HG03060 (cell line): ENCODE data around the gene FERMT3.
A peak's percentile ranks its signal among the peaks of the same experiment; 100 is the strongest.

Source experiments
- ATAC-seq: cut with Tn5 transposase; IDR thresholded peaks from one replicate; pipeline ENCODE4 v1.9.1; 2021; ENCODE audit warnings: low read depth, moderate number of reproducible peaks; ENCODE audit not compliant: unreplicated experiment

The FERMT3 gene

DNA sequence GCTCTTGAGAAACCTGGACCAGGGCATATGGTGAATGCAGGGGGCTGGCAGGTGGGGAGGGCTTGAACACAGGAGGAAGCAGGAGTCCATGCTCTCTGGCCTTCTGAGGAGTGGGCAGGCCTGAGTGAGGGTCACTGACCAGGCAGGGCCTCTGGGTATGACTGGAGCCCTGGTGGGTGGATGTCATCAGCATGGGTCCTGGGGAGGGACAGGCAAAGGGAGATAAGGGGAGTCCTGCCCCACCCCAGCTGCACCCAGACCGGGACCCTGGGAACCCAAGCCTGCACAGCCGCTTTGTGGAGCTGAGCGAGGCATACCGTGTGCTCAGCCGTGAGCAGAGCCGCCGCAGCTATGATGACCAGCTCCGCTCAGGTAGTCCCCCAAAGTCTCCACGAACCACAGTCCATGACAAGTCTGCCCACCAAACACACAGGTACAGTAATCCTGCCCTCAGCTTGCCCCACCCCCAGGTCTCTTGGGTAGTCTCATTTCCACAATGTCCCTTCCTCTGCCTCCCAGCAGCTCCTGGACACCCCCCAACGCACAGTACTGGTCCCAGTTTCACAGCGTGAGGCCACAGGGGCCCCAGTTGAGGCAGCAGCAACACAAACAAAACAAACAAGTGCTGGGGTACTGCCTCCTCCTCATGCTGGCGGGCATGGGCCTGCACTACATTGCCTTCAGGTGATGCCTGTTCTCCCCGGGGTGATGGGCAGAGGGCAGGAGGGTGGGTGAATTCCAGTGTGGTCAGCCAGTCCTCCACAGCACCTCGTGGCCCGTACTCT lies 25.9 kb downstream of the FERMT3 start:
- no peak for ATAC-seq

DNA sequence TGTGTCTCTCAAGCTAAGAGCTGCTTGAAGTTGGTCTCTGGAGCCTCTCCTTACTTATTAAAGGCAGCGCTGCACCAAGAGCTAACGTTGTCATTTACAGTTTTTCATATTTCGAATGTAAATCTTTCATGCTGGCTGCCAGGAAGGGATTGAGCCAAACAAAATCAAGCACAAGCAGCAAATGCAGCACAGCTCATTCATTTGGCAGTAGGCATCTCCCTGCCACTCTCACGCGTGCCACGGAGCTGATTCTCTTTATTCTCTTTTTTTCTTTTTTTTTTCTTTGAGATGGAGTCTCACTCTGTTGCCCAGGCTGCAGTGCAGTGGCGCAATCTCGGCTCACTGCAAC lies 26.4 kb downstream of the FERMT3 start:
- ATAC-seq: no peak

DNA sequence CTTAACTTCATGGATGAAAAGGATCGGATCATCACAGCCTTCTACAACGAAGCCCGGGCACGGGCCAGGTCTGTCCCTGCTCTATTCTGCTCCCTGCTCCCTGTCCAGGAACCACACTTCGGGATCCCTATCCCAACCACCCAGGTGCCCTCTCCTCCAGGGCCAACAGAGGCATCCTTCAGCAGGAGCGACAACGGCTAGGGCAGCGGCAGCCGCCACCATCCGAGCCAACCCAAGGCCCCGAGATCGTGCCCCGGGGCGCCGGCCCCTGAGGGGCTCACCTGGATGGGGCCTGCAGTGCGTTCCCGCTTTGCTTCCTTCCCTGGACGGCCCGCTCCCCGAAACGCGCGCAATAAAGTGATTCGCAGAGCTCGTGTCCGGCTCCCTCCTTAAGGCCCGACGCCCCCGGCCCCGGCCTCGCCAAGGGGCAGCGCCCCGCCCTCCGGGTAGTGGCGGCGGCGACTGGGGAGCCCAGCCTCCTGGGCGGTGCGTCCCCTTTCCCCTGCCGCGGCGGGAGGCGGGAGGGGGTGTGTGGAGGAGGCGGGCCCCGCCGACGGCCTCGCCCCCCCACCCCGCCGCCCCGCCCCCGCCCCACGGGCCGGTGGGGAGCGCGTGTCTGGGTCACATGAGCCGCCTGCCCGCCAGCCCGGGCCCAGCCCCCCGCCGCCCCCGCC lies 27.5 kb downstream of the FERMT3 start, which contains the start of gene VEGFB:
TSS of gene VEGFB (plus strand) at position 672 of the 674 bp plus-strand sequence. CDS start 250 bp downstream, outside the sequence.
- no peak for ATAC-seq

DNA sequence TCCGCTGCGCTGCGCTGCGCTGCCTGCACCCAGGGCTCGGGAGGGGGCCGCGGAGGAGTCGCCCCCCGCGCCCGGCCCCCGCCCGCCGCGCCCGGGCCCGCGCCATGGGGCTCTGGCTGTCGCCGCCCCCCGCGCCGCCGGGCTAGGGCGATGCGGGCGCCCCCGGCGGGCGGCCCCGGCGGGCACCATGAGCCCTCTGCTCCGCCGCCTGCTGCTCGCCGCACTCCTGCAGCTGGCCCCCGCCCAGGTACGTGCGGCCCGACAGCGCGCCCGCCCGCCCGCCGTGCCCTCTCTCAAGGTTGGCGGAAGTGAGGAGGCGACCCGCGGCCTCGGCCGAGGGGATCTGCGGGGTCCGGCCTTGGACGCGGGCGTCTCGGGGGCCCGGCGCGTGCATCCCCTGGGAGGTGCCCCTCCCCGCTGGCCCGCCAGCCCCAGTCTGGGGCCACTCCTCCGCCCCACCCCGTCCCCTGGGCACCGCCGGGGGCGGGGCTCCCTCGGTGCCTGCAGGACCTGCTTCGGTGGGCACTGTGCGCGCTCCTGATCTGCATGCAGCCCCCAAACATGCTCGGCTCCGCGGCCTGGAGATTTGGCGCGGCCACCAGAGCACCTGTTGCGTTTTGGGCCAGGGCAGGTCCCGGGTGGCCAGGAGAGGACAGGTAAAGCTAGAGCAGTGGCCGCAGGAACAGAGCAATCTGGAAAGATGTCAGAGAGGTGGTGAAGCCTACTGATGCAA lies 28.3 kb downstream of the FERMT3 start:
- ATAC-seq: no peak

DNA sequence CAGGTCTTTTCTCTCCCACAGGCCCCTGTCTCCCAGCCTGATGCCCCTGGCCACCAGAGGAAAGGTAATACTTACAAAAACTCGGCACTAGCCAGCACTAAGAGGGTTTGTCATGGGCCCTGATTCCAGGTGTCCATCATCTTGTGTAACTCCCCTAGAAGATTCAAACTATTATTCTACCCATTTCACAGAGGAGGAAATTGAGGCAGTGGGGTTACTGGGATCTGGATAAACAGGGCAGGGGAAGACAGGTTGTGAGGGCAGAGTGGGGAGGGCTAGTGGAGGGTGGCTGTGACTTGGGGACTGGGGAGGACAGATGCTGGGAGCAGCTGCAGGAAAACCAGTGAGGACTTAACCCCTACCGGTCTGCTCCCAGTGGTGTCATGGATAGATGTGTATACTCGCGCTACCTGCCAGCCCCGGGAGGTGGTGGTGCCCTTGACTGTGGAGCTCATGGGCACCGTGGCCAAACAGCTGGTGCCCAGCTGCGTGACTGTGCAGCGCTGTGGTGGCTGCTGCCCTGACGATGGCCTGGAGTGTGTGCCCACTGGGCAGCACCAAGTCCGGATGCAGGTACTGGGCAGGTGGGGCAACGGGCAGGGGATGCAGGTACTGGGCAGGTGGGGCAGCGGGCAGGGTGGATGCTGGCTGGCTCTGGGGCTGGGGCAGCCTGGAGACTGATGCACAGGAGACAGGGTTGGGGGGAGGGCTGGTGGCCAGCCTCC lies 29.1 kb downstream of the FERMT3 start:
- ATAC-seq: no peak

DNA sequence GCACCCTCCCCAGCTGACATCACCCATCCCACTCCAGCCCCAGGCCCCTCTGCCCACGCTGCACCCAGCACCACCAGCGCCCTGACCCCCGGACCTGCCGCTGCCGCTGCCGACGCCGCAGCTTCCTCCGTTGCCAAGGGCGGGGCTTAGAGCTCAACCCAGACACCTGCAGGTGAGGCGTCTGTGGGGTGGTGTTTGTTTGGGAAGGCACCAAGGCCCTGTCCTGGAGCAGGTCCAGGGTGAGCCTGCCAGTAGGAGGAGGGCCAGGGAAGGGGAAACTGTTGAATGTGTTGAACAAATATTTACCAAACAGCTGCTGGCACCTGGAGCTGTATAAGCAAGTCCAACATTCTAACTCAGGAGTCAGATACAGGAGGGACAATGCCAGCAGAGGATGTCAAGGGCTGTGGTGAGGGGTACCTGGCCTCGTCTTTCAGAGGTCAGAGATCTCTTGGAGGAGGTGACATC lies 31.0 kb downstream of the FERMT3 start:
- ATAC-seq: no peak

DNA sequence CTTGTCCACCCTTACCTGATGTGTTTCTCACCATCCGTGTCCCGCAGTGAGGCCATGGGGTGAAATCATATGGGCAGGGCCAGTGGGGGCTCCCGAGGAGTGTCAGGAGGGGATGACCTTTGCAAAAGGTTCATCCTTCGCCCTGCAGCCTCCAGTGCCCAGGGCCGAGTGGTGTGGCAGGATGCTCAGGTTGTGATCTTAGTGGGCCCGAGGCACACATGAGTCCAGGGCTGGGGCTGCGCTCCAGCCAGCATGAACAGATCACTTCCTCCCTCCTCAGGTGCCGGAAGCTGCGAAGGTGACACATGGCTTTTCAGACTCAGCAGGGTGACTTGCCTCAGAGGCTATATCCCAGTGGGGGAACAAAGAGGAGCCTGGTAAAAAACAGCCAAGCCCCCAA lies 31.6 kb downstream of the FERMT3 start:
- ATAC-seq: no peak

DNA sequence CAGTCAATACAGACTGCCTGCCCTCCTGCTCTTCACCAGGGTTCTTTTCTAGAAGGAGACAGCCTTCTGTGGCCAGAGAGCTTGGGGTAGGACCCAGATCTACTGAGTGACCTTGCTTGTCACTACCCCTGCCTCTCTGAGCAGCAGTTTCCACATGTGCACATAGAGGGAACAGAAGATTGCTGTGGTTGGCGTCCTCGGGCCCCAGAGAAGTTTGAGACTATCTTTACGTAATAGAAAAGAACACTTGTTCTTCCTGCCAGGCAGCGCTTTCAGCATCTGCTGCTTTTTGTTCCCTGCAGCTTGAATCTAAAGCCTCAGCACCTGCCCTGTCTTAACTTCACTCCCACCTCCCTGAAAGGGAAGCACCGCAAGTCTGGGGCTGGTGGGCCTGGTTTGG lies 32.5 kb downstream of the FERMT3 start:
- ATAC-seq: no peak

DNA sequence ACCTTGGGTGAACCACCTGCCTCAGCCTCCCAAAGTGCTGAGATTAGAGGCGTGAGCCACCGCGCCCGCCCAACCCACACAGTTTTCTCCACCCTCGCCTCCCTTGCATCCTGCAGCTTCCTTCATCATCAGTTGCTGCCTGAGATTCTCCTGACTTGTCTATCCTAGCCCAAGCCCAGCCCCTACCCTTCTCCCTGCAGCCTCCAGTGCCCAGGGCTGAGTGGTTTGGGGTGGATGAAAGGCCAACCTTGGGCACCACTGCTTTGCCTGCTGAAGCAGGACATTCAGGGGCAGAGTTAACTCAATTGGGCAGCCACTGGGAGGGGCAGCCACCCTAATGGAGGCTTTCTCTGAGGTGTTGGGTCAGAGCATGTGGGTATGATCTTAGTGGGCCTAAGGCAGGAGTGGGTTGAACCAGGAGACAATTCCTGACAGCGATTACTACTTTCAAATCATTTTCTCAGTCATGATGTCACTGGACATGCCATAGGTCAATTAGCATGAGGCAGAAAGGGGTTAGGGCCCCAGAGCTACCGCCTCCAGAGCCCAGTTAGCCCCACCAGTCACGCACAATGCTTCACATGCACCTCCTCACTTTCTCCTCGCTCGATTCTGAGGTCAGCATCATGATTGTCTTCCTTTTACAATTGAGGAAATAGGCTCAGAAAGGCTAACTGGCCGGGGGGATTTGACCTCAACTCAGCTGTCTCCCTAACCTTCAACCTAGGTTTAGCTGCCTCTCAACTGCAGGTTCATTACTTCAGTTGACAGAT lies 33.3 kb downstream of the FERMT3 start:
- ATAC-seq: peak; percentile 25

DNA sequence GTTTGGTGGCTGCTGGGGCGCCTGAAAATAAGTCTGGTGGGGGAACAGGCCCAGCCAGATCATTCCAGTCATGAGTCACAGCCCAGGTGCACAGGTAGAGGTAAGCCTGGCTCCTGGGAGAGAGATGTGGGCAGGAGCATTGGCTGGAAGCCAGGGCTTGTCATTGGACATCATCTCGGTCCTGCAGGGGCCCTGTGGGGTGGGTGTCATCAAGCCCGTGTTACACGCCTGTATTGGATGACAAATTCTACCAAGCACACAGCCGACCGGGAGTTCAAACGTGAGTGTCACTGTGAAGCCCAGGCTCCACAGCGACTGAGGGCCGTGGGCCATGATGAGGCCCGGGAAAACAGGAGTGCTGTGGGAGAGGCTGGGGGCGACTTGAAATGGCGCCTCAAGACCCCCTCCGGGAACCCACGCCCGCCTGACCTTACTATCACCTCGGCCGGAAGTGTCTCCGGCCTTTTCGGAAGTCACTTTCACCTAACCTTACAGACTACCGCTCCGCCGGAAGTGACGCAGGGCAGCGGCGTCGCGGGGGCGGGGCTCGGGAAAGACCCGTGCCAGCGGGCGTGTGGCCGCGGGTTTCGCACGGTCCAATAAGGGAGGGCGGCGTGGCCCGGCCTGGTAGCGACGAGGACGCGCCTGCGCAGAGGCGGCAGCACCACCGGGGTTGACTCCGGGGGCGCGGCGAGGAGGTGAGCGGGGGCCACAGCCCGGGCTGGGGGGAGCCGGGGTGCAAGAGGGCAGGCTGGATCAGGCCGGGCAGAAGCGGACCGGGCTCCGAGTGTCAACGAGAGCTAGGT lies 34.1 kb downstream of the FERMT3 start, which contains the start of gene FKBP2:
TSS of gene FKBP2 (plus strand) at position 661 of the 806 bp plus-strand sequence. CDS start 1,293 bp downstream, outside the sequence.
- peak; percentile 32 for ATAC-seq

DNA sequence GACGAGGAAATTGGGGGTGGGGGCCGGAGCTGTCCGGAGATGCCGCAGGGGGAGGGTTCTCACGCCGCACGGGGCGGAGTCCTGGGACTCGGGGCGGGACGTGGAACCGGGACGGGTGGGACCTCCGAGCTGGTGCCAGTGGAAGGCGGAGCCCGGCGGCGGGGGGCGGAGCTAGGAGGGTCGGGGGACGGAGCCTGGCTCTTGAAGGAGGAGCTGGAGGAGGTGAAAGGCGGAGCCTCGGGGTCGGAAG lies 34.6 kb downstream of the FERMT3 start:
- ATAC-seq: peak; percentile 43

DNA sequence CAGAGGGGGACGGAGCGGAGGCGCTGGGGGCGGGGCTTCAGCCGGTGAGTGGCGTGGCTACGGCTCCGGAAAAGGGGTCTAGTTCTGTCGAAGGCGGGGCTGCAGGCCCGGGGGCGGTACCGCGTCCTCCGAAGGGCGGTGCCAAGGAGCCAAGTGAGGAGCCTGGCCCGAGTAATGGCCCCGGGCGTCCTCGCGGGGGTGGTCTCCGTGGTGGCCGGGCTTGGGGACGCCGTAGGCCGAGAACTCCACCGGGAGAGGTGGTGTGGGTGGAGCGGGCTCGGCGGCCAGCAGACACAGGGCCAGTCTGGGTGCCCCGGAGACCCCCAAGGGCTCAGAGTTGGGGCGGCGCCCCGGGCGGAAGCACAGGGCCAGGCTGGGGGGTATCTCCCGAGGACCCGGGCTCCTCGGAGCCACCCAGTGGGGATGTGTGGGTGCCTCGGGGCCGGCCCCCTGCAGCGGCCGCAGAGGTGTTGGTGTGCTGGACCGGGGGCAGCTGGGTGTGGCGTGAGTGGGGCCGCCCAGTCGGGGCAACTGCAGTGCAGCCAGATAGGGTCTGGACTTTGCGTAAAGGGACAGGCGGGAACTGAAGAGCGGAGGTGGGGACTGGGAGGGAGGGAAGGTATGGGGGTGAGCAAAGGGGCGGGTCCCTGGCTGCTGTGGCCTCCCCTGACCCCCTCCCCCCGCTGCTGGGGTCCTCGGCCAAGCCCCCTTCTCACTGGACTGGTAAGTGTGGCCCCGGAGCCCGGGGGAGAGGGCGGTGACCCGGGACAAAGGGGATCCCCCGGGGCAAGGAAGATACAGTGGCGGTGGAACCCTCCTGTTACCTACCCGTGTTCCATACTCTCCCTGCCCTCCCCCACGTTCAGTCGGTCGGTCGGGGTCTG lies 35.2 kb downstream of the FERMT3 start:
- ATAC-seq: peak; percentile 5

DNA sequence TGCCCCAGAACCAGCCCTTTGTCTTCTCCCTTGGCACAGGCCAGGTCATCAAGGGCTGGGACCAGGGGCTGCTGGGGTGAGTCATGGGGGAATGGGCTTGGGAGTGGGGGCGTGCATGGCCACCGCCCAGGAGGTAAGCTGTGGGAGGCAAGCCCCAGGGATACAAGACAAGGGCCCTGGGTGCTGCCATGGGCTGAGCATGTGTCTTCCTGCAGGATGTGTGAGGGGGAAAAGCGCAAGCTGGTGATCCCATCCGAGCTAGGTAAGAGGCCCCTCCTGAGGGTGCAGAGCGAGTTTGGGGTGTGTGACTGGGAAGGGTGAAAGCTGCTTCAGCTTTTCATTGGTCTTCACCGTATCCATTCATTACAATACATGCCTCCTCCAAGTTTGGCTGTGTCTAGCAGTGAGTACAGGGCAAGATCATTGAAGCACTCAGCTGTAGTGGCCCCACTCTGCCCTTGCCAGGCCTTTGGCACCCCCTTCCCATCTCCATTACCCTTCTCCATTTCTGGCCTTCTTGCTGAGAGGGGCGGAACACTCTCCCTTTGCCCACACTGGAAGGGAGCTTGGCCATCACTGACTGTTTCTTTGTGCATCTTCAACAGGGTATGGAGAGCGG lies 36.8 kb downstream of the FERMT3 start:
- no peak for ATAC-seq

DNA sequence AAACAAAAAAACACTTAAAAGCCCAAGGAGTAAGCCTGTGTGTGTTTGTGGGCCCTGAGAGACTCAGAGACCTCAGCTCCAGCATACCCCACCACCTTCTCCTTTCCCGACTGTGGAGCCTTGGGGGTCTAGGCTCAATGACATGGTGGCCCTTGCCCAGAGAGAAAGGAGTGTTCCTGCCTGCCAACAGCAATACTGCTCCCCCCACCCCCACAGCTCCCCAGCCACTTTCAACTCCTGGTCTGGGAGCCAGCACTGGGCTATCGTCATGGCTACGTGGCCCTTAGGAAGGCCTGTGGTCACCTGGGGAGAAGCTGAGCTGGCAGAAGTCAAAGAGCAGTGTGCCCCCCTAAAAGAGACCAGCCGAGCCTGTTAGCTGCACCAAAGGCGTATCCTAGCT lies 37.6 kb downstream of the FERMT3 start:
- ATAC-seq: no peak

DNA sequence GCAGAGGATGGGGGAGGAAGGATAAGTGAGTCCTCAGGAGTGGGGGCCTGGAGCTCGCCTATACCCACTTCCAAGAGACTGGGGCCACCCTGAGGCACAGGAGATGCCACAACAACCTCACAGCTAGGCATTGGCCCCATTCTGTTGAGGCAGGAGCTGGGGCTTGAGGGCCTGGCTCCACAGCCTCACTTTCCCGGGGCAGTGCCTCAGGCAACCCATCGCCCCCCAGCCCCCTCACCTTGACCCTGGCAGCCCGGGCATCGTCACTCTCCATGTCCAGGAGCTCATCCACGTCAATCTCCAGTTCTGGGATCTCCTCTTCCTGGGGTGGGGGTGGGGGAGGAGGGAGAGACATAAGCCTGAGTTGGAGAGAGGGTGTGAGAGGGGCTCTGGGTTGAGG lies 38.4 kb downstream of the FERMT3 start:
- no peak for ATAC-seq

DNA sequence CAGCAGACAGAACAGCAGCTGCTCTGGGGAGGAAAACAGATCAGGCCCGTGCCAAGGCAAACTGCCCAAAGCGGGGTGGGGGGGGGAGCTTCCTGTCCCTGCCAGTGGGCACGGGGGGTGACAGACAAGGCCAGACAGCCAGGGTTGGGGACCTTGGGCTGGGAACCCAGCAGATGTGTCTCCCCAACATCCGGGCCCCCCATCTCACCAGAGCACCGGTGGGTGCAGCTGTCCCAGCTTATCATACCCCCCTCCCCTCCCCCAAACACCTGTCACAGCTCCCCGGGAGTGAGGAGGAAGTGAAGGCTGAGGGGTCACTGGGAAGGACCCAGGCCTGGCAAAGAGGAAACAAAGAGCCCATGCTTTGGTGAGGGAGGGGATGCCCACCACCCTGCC lies 38.9 kb downstream of the FERMT3 start:
- ATAC-seq: no peak

DNA sequence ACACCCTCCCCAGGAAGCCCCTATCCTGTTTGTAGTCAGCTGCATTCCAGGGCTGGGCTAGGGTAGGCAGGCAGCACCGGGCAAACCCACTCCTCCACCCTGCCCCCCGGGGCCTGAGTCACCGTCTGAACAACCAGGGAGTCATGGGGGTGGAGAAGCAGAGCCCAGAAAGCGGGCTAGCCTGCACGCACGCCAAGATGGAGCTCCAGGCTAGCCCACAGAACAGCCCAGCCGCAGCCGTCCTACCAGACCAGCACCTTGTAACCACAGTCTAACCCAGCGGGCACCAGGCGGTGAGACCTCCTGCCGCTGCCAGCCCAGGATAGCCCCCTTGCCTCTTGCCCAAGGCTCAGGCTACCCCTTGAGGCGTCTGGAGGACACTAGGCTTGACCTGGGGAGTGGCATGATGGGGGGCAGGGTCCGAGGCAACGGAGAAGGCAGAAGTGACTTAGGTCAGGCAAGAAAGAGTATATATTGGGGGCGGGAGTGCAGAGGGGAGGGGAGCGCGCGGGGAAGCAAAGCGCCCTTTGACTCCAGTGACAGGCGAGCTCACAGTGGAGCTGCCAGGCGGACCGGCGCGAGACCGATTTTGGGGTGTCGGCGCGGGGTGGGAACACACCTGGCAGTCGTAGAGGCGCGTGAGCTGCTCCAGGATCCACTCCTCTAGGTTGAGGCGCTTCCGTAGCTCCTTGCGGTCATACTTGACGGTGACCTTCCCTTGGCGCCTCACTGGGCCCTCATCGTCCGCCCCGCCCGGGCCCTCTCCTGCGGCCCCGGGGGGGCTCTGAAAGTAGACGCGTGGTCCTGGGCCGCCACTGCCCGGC lies 39.5 kb downstream of the FERMT3 start:
- no peak for ATAC-seq
